Measurements from ENCODE around the gene OR4D1.

Gene OR4D1

DNA sequence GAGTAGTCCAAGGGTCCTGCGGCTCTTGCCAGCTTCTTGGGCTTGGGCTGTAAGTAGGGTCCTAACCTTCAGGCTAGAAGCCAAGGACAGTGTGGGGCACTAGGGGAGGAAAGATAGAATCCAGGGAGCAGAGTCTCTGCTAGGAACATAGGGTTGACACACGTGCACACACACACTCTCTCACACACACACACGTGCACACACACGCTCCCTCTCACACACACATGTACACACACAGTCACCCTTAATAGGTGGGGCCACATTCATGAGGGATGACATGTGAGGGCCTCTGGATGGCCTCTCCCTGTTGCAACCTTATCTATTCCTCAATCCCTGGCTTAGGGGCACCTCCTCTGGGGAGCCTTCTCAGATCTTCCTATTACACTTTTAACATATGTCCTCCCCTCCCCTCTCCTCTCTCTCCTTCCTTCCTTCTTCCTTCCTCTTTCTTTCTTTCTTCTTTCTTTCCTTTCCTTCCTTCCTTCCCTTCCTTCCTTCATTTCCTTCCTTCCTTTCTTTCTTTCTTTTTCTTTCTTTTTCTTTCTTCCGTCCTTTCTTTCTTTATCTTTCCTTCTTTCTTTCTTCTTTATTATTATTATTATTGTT lies 47.4 kb downstream of the OR4D1 start:
- DNase-seq = no peak

DNA sequence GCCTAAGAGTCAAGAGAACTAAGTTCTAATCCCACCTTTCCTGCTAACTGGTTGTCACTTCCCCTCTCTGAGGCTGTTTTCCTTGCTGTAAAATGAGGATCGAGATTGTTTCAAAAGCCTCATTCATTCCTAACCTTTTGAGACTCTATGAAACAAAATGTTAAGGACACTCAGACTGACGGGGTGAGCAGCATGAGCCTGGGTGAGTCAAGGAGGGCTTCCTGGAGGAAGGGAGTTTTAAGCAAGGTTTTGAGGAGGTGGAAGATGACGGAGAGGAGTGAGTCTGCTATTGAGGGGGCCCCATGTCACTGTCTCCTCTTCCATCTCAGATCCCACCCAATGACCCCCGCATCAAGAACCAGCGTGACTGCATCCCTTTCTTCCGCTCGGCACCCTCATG lies 48.4 kb downstream of the OR4D1 start:
- no peak for DNase-seq

GRCh38 chr17:58200024-58200633 lies 51.9 kb downstream of the OR4D1 start:
- DNase-seq = no peak

- no peak for DNase-seq
Observed at GRCh38 chr17:58202859-58203258, 54.7 kb downstream of the OR4D1 start.

DNA sequence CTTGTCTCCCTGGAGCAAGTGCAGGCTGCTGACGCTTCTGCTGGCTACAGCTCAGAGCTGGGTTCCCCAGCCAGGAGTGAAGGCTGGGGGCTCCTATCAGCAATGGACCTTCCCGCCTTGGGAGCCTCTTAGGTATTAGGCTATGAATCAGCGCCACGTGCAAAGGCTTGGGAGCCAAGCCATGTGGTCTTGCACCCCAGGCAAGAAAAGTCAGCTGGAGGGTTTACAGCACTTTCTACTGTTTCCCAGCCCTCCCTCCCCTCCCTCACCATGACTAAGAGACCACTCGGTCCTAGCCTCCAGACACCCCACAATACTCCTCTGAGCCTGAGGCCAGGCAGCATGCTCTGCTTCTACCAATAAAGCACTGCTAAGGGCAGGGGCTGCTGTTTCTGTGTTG lies 56.6 kb downstream of the OR4D1 start:
- DNase-seq = no peak

GRCh38 chr17:58205936-58206335 lies 57.8 kb downstream of the OR4D1 start:
- DNase-seq = no peak

- no peak for DNase-seq
Observed at GRCh38 chr17:58207451-58207850, 59.3 kb downstream of the OR4D1 start.

DNA sequence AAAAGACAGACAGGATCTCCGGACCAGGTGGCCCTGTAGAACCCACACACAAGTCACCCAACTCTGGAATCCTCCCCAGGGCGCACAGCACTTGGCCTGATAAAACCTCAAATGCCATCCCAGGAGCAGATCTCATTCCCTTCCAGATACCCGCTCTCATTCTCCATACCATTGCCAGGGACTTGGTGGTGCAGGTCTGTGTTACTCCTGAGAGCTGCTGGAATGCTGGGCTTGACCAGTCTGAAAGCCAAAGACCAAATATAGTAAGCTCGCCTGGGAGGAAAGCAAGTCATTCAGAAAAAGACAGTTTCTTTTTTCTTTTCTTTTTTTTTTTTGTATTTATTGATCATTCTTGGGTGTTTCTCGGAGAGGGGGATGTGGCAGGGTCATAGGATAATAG lies 60.2 kb downstream of the OR4D1 start:
- DNase-seq = no peak

Data from amniotic stem cell (primary cell).